Keratinocyte (primary cell): ENCODE measurements around the gene CYP4A11. TPM values are rescaled to one million over a fixed set of nuclear protein-coding genes. Genes with fewer than 3 reads are reported as not detected.
"Not testable (repeated sequence)": the region's sequence is repeated elsewhere in the genome, so short reads cannot be mapped to it uniquely, and the experiment has no call there.

Experiments
- DNase-seq: peaks from one replicate; pipeline ENCODE4 v3.0.0-alpha.2; 2011; ENCODE audit warnings: low read depth, missing footprints, low spot score
- FAIRE-seq: peaks from 2 replicates; lab custom pipeline; 2011; peaks lifted over from hg19 to GRCh38; lab: Jason Lieb, UNC
- H2AFZ ChIP-seq: 2 replicates; pipeline ENCODE4 v1.6.0; 2012; ENCODE audit warnings: low read length, control low read depth, inconsistent platforms; ENCODE audit not compliant: control insufficient read depth
- H3K27ac ChIP-seq: 2 replicates; pipeline ENCODE4 v1.5.1; 2011; ENCODE audit warnings: low read length; ENCODE audit not compliant: control insufficient read depth, insufficient read depth
- H3K27me3 ChIP-seq: 3 replicates; pipeline ENCODE4 v1.6.0; 2011; ENCODE audit warnings: low read length; ENCODE audit not compliant: control insufficient read depth, insufficient read depth; ENCODE audit errors: extremely low read depth
- H3K36me3 ChIP-seq, 2 experiments: 2 replicates in 1 of 2; 3 replicates in 1 of 2; pipeline ENCODE4 v1.5.1; 2011; ENCODE audit warnings: low read length in 2 of 2, mild to moderate bottlenecking in 1 of 2; ENCODE audit not compliant: control insufficient read depth in 2 of 2, insufficient read depth in 2 of 2; ENCODE audit errors: extremely low read depth in 1 of 2
- H3K4me1 ChIP-seq: 3 replicates; pipeline ENCODE4 v1.5.1; 2011; ENCODE audit warnings: low read length; ENCODE audit not compliant: control insufficient read depth, insufficient read depth; ENCODE audit errors: extremely low read depth
- H3K4me2 ChIP-seq: 3 replicates; pipeline ENCODE4 v1.6.0; 2011; ENCODE audit warnings: low read depth, low read length; ENCODE audit not compliant: control insufficient read depth, insufficient read depth; ENCODE audit errors: extremely low read depth
- H3K4me3 ChIP-seq, 3 experiments: fragments of 200-600 bp in 1 of 3; sonication (generic) in 1 of 3; 2 replicates in 2 of 3; 3 replicates in 1 of 3; pipeline ENCODE4 v1.5.1; 2011 to 2016; ENCODE audit warnings: low read length in 3 of 3, mild to moderate bottlenecking in 3 of 3, control low read depth in 2 of 3, inconsistent platforms in 1 of 3, low read depth in 1 of 3, mixed read lengths in 1 of 3, mixed run types in 1 of 3, moderate library complexity in 1 of 3; ENCODE audit not compliant: control insufficient read depth in 2 of 3, insufficient read depth in 2 of 3; ENCODE audit errors: extremely low read depth in 1 of 3
- H3K79me2 ChIP-seq: 2 replicates; pipeline ENCODE4 v1.6.0; 2012; ENCODE audit warnings: low read length; ENCODE audit not compliant: control insufficient read depth, insufficient read depth
- H3K9ac ChIP-seq: 3 replicates; pipeline ENCODE4 v1.6.0; 2011; ENCODE audit warnings: low read length; ENCODE audit not compliant: control insufficient read depth, insufficient read depth; ENCODE audit errors: extremely low read depth
- H3K9me1 ChIP-seq: 3 replicates; pipeline ENCODE4 v1.6.0; 2011; ENCODE audit warnings: low read length; ENCODE audit not compliant: control insufficient read depth, insufficient read depth; ENCODE audit errors: extremely low read depth
- H3K9me3 ChIP-seq: 2 replicates; pipeline ENCODE4 v1.5.1; 2012; ENCODE audit warnings: low read depth, low read length; ENCODE audit not compliant: control insufficient read depth
- H4K20me1 ChIP-seq: 3 replicates; pipeline ENCODE4 v1.6.0; 2011; ENCODE audit warnings: low read length; ENCODE audit not compliant: control insufficient read depth, insufficient read depth; ENCODE audit errors: extremely low read depth
- EZH2 ChIP-seq: IDR thresholded peaks from one replicate; pipeline ENCODE4 v1.6.1; 2012; ENCODE audit warnings: inconsistent platforms, mild to moderate bottlenecking, low read length, moderate library complexity
- dilution Hi-C: fragments of 300-500 bp; cut with MboI; formaldehyde crosslinking; loops from one replicate; pipeline ENCODE4 v1.7.0; 2020; ENCODE audit warnings: low sequenced_read_pairs; ENCODE audit not compliant: extremely low pct_ligation_motif_present
- polyA plus RNA-seq, 5 experiments: library from polyadenylated mRNA; depleted of rRNA in 3 of 5; stranded (reverse) in 3 of 5; stranded (forward) in 1 of 5; unstranded in 1 of 5; fragments of >200 nt; gene quantifications; 1 replicate in 1 of 5; 2 replicates in 3 of 5; 3 replicates in 1 of 5; pipeline versions ENCODE4 v1.2.1 to v1.2.3, GENCODE V29; 2011 to 2012; ENCODE audit warnings: missing spikeins in 2 of 5, low read depth in 1 of 5, low replicate concordance in 1 of 5
- TF ChIP-seq, protein P1 (sequence below), 3 experiments: IDR thresholded peaks in 1 of 3; conservative IDR thresholded peaks in 1 of 3; optimal IDR thresholded peaks in 1 of 3; 2 replicates in 2 of 3; 3 replicates in 1 of 3; pipeline versions ENCODE3 to v1.5.1; 2011; ENCODE audit warnings: low read length in 3 of 3, mild to moderate bottlenecking in 3 of 3, moderate library complexity in 2 of 3, control low read depth in 1 of 3, inconsistent platforms in 1 of 3; ENCODE audit not compliant: insufficient read depth in 2 of 3; ENCODE audit errors: extremely low read depth in 1 of 3

Gene CYP4A11
- polyA plus RNA-seq, 1 donor (not counting 4 experiments of a cell fraction or from before 2014, with no cell fraction given) = not detected

GRCh38 chr1:46903481-46903880 is 37.8 kb downstream of the CYP4A11 start:
- no peak overlapping the region for H3K9ac ChIP-seq
- no peaks in the 10 kb centered on the region for H4K20me1 ChIP-seq
- no peak for DNase-seq
- no peaks in the 10 kb centered on the region for H3K36me3 ChIP-seq
- H3K27me3 ChIP-seq = no peaks in the 10 kb centered on the region
- H3K4me1 ChIP-seq = no peaks in the 10 kb centered on the region
- H3K79me2 ChIP-seq = no peaks in the 10 kb centered on the region
- dilution Hi-C loops = no loop called here
- H2AFZ ChIP-seq = no peak overlapping the region
- H3K4me3 ChIP-seq = no peak overlapping the region
- no peak overlapping the region for H3K4me2 ChIP-seq
- H3K27ac ChIP-seq = no peak overlapping the region
- FAIRE-seq = no peak
- no peaks in the 10 kb centered on the region for H3K9me3 ChIP-seq
- H3K9me1 ChIP-seq = no peaks in the 10 kb centered on the region
- no peak for TF ChIP-seq EZH2
- TF ChIP-seq, protein P1, sequence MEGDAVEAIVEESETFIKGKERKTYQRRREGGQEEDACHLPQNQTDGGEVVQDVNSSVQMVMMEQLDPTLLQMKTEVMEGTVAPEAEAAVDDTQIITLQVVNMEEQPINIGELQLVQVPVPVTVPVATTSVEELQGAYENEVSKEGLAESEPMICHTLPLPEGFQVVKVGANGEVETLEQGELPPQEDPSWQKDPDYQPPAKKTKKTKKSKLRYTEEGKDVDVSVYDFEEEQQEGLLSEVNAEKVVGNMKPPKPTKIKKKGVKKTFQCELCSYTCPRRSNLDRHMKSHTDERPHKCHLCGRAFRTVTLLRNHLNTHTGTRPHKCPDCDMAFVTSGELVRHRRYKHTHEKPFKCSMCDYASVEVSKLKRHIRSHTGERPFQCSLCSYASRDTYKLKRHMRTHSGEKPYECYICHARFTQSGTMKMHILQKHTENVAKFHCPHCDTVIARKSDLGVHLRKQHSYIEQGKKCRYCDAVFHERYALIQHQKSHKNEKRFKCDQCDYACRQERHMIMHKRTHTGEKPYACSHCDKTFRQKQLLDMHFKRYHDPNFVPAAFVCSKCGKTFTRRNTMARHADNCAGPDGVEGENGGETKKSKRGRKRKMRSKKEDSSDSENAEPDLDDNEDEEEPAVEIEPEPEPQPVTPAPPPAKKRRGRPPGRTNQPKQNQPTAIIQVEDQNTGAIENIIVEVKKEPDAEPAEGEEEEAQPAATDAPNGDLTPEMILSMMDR (optimal IDR thresholded peaks at IDR 0.05 in 1 of 3, IDR thresholded peaks at IDR 0.05 in 1 of 3, conservative IDR thresholded peaks at IDR 0.05 in 1 of 3; ENCODE audit: extremely low read depth in 1 of 3, insufficient read depth in 2 of 3, low read length in 3 of 3) = no peak

DNA sequence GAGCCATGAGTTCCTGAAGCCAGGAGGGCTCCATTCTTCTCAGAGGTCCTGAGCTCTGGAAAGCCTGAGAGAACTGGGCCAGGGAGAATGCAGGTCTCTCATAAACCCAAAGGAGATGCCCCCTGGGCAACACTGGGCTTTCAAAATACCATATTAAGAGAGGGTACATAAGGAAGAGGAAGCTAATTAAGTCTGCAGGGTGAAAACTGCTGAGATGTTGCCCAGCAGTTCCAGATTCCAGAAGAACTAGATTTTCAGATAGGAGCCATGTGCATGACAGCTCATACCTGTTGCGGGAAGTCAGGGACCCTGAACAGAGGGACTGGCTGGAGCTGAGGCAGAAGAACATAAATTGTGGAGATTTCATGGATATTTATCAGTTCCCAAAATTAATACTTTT is 40.9 kb downstream of the CYP4A11 start:
- H3K79me2 ChIP-seq = no peaks in the 10 kb centered on the region

DNA sequence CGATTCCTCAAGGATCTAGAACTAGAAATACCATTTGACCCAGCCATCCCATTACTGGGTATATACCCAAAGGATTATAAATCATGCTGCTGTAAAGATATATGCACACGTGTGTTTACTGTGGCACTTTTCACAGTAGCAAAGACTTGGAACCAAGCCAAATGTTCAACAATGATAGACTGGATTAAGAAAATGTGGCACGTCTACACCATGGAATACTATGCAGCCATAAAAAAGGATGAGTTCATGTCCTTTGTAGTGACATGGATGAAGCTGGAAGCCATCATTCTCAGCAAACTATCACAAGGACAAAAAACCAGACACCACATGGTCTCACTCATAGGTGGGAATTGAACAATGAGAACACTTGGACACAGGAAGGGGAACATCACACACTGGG is 59.6 kb downstream of the CYP4A11 start:
- H2AFZ ChIP-seq, H3K9me3 ChIP-seq, H3K79me2 ChIP-seq, FAIRE-seq, H3K36me3 ChIP-seq, H3K9ac ChIP-seq, H3K4me3 ChIP-seq, H3K9me1 ChIP-seq, H3K4me2 ChIP-seq, H3K4me1 ChIP-seq, H4K20me1 ChIP-seq, dilution Hi-C loops, H3K27ac ChIP-seq, H3K27me3 ChIP-seq, DNase-seq: not testable (repeated sequence)

More for the DNA sequence above, 40.9 kb downstream of the CYP4A11 start:
- H3K4me2 ChIP-seq = no peak overlapping the region
- DNase-seq = no peak
- H3K27me3 ChIP-seq = no peaks in the 10 kb centered on the region
- no peak overlapping the region for H2AFZ ChIP-seq
- H3K9me3 ChIP-seq = no peaks in the 10 kb centered on the region
- TF ChIP-seq EZH2 = no peak
- TF ChIP-seq, protein P1 (optimal IDR thresholded peaks at IDR 0.05 in 1 of 3, IDR thresholded peaks at IDR 0.05 in 1 of 3, conservative IDR thresholded peaks at IDR 0.05 in 1 of 3; ENCODE audit: extremely low read depth in 1 of 3, insufficient read depth in 2 of 3, low read length in 3 of 3) = no peak
- H4K20me1 ChIP-seq = no peaks in the 10 kb centered on the region
- H3K9me1 ChIP-seq = no peaks in the 10 kb centered on the region
- no peak overlapping the region for H3K4me3 ChIP-seq
- FAIRE-seq = no peak
- H3K4me1 ChIP-seq = no peaks in the 10 kb centered on the region
- no peak overlapping the region for H3K27ac ChIP-seq
- H3K36me3 ChIP-seq = no peaks in the 10 kb centered on the region
- H3K9ac ChIP-seq = no peak overlapping the region
- dilution Hi-C loops = no loop called here
